Measurements from ENCODE around the gene CAMK2A.

- TF ChIP-seq TAF1 (IDR thresholded peaks at IDR 0.05; ENCODE audit: low read depth, low read length): no peak
- no peak for TF ChIP-seq POLR2A (IDR thresholded peaks at IDR 0.05; ENCODE audit: low read depth, low read length)
- TF ChIP-seq POLR2AphosphoS5 (IDR thresholded peaks at IDR 0.05; ENCODE audit: low read depth, low read length): no peak
Measured at GRCh38 chr5:150264667-150265603, 24.6 kb downstream of the CAMK2A start.
